Smooth muscle cell of the pulmonary artery (primary cell): ENCODE data around the gene ANKRD18B. TPM values are rescaled to one million over a fixed set of nuclear protein-coding genes. Genes with fewer than 3 reads are reported as not detected.

Experiments used
- total RNA-seq: library from RNA; depleted of rRNA; stranded (reverse); fragments of >200 nt; gene quantifications from 2 replicates; pipeline ENCODE4 v1.2.3, GENCODE V29; 2014

ANKRD18B gene
- 0.46 and 1.3 TPM in 2 replicates for total RNA-seq

GRCh38 chr9:33523397-33524305 lies at the start of gene ANKRD18B:
Gene ANKRD18B, plus strand, starts transcription at chr9:33524251. Its CDS starts 239 bp downstream, at chr9:33524490.

Other genes starting within 250 kb of the ANKRD18B start
- 27.4 and 30.3 TPM in 2 replicates for gene NFX1, start 233.7 kb upstream of the ANKRD18B start, total RNA-seq
- 0.13 TPM in 1 of 2 replicates, not detected in the other for gene AQP7, start 121.7 kb upstream of the ANKRD18B start, total RNA-seq
- 0.66 and 1.0 TPM in 2 replicates for gene AQP3, start 76.7 kb upstream of the ANKRD18B start, total RNA-seq
- 24.0 and 39.5 TPM in 2 replicates for gene NOL6, start 50.3 kb upstream of the ANKRD18B start, total RNA-seq